Measurements from ENCODE around the gene IFNG. TPM values are rescaled to one million over a fixed set of nuclear protein-coding genes. Genes with fewer than 3 reads are reported as not detected.

The IFNG gene
- total and polyA plus RNA-seq, 10 of the 15 experiments (the other 5 are each of a cell fraction or from before 2014, with no cell fraction given): 0.10 to 1.4 (median 0.25) TPM; not detected in 2

DNA sequence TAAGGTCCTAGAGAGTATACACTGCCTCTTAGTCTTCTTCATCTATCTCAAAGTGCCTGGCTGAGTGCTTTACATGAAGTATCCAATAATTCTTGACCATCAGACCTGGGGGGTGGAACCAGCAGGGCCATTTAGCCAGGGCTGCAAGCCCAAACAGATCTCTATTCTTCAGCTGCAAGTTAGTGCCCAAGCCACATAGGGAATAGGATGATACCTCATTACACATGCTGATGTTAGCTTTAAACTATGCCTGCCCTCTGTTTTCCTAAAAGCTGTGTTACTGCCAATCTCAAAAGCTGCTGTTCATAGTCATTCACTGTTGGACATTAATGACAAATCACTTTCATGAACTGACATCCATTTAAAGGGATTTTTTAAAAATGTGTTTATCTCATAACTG, 16.7 kb upstream of the IFNG start:
- no TSS peak for BruUV-seq (replicated peaks)
- no peak overlapping the region for H3K4me3 ChIP-seq
- TF ChIP-seq, protein P1, sequence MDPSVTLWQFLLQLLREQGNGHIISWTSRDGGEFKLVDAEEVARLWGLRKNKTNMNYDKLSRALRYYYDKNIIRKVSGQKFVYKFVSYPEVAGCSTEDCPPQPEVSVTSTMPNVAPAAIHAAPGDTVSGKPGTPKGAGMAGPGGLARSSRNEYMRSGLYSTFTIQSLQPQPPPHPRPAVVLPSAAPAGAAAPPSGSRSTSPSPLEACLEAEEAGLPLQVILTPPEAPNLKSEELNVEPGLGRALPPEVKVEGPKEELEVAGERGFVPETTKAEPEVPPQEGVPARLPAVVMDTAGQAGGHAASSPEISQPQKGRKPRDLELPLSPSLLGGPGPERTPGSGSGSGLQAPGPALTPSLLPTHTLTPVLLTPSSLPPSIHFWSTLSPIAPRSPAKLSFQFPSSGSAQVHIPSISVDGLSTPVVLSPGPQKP (IDR thresholded peaks at IDR 0.05; ENCODE audit: low read depth, low read length): no peak
- TF ChIP-seq EZH2 (IDR thresholded peaks at IDR 0.05; ENCODE audit: borderline replicate concordance, control insufficient read depth, low read depth, low read length) (no peak), MEF2A (IDR thresholded peaks at IDR 0.05; ENCODE audit: insufficient read depth, low read depth, low read length) (no peak), SUZ12 (IDR thresholded peaks at IDR 0.05; ENCODE audit: unreplicated experiment) (no peak), BRCA1 (IDR thresholded peaks at IDR 0.05; ENCODE audit: low read depth, low read length) (no peak), EGR1 (IDR thresholded peaks at IDR 0.05; ENCODE audit: borderline replicate concordance in 1 of 2, low read depth in 2 of 2, low read length in 2 of 2) (no peak)
- TF ChIP-seq, protein P2, sequence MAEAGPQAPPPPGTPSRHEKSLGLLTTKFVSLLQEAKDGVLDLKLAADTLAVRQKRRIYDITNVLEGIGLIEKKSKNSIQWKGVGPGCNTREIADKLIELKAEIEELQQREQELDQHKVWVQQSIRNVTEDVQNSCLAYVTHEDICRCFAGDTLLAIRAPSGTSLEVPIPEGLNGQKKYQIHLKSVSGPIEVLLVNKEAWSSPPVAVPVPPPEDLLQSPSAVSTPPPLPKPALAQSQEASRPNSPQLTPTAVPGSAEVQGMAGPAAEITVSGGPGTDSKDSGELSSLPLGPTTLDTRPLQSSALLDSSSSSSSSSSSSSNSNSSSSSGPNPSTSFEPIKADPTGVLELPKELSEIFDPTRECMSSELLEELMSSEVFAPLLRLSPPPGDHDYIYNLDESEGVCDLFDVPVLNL (IDR thresholded peaks at IDR 0.05; ENCODE audit: low read depth, low read length): no peak
- ATAC-seq (no peak; the same call in 2 of the 3 replicates), DNase-seq (ENCODE audit: low read depth, low spot score) (no peak), FAIRE-seq (no peak)
- intact Hi-C loops (cut with micrococcal nuclease; ENCODE audit: unreplicated experiment) (no loop called here), in situ Hi-C loops (cut with MboI) (no loop called here)
- POLR2A ChIA-PET: no interaction called here
- no peaks in the 10 kb centered on the region for H3K9me3 ChIP-seq (replicated peaks; ENCODE audit: control insufficient read depth, insufficient read depth, low read length)
- RAD21 ChIA-PET (ENCODE audit: unreplicated experiment): no interaction called here
- H3K4me2 ChIP-seq (ENCODE audit: control insufficient read depth, insufficient read depth): no peak overlapping the region
- CTCF ChIA-PET: interaction anchor here (1.2 to 2.7 kb wide), 2 partner anchors 18 to 135 kb away, joined by 3 to 10 read pairs; no protein-coding TSS in a partner anchor
- no peak overlapping the region for H3K9ac ChIP-seq (ENCODE audit: control insufficient read depth, insufficient read depth, low read length)
- no peak overlapping the region for H2AFZ ChIP-seq (ENCODE audit: control insufficient read depth, low read depth, low read length)
- no peaks in the 10 kb centered on the region for H4K20me1 ChIP-seq (ENCODE audit: control insufficient read depth, insufficient read depth)
- H3K27me3 ChIP-seq (replicated peaks in 1 of 2; ENCODE audit: control insufficient read depth in 2 of 2, insufficient read depth in 2 of 2, low read length in 1 of 2): no peaks in the 10 kb centered on the region; a peak in 1 of 4 replicates
- no peaks in the 10 kb centered on the region for H3K79me2 ChIP-seq (ENCODE audit: control insufficient read depth, insufficient read depth, low read length)
- H3K36me3 ChIP-seq (ENCODE audit: control insufficient read depth in 2 of 2, insufficient read depth in 2 of 2, low read length in 1 of 2): no peaks in the 10 kb centered on the region
- SMC1A ChIA-PET (ENCODE audit: uncharacterized antibody, unreplicated experiment): interaction anchor here (0.6 to 1.6 kb wide), 6 partner anchors 10 to 184 kb away, joined by 3 to 5 read pairs (median 3); no protein-coding TSS in a partner anchor
- H3K4me1 ChIP-seq (ENCODE audit: control insufficient read depth, insufficient read depth, low read length): 0 out of 2 replicates have a peak, but pooled peaks cover 2% of the 10 kb centered on the region
- H3K27ac ChIP-seq (ENCODE audit: control insufficient read depth, insufficient read depth): no peak overlapping the region
